Mesothelial cell of epicardium (in vitro differentiated cells): ENCODE data around the gene ZNF358. TPM values are rescaled to one million over a fixed set of nuclear protein-coding genes. Genes with fewer than 3 reads are reported as not detected.

ENCODE experiments used
- DNase-seq, 2 experiments: peaks; one replicate each; pipeline ENCODE4 v3.0.0; 2021; ENCODE audit warnings: low spot score in 2 of 2; ENCODE audit not compliant: unreplicated experiment in 2 of 2
- H3K27ac Mint-ChIP-seq: 2 replicates; pipeline ENCODE4 v1.8.0; 2021; ENCODE audit warnings: mixed read lengths
- H3K27me3 Mint-ChIP-seq: 2 replicates; pipeline ENCODE4 v1.8.0; 2021; ENCODE audit warnings: low read depth, mixed read lengths
- H3K36me3 Mint-ChIP-seq: 2 replicates; pipeline ENCODE4 v1.8.0; 2021; ENCODE audit warnings: mixed read lengths
- H3K4me1 Mint-ChIP-seq: 2 replicates; pipeline ENCODE4 v1.8.0; 2021; ENCODE audit warnings: mixed read lengths
- H3K4me3 Mint-ChIP-seq: 2 replicates; pipeline ENCODE4 v1.8.0; 2021; ENCODE audit warnings: mild to moderate bottlenecking, moderate library complexity, mixed read lengths
- H3K9me3 Mint-ChIP-seq: 2 replicates; pipeline ENCODE4 v1.8.0; 2021; ENCODE audit warnings: mixed read lengths
- CTCF ChIP-seq: fragments of 200-600 bp; sonication (generic); IDR thresholded peaks from one replicate; pipeline ENCODE4 v1.5.0; 2021; ENCODE audit warnings: antibody characterized with exemption; ENCODE audit not compliant: unreplicated experiment
- total RNA-seq: library from RNA; stranded (reverse); gene quantifications from 3 replicates; pipeline ENCODE4 v1.2.1, GENCODE V29; 2021

The ZNF358 gene
- total RNA-seq, 1 donor from 2014 or later, result 67.5 TPM

DNA sequence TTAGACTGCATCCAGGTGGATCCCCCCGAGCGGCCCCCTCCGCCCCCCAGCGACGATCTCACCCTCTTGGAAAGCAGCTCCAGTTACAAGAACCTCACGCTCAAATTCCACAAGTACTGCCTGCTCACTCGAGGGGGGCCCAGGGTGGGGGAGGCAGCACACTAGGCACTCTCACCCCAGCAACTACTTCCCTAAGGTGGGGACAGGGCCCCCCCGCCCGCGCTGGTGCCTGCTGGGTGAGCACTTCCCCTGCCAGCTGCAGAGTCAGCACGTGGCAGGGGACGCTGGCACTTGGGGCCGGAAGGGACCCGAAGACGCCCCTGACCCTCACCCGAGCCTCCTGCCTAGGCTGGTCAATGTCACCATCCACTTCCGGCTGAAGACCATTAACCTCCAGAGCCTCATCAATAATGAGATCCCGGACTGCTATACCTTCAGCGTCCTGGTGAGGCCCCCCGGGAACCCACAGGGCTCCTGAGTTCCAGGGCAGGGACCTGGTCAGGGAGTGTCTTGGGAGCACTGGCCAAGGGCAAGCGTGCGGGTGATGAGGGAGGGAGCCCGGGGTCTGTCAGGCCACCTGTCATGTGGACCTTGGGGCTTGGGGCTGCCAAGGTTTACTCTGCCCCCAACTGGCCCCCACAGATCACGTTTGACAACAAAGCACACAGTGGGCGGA lies 11.8 kb downstream of the ZNF358 start:
- Mint-ChIP-seq H3K4me3 (no peak overlapping the region), H3K27me3 (no peaks in the 10 kb centered on the region), H3K9me3 (no peaks in the 10 kb centered on the region), H3K4me1 (peaks cover 5% of the 10 kb centered on the region), H3K27ac (no peak overlapping the region), H3K36me3 (peaks cover 8% of the 10 kb centered on the region)
- TF ChIP-seq CTCF, result no peak
- no peak for DNase-seq

DNA sequence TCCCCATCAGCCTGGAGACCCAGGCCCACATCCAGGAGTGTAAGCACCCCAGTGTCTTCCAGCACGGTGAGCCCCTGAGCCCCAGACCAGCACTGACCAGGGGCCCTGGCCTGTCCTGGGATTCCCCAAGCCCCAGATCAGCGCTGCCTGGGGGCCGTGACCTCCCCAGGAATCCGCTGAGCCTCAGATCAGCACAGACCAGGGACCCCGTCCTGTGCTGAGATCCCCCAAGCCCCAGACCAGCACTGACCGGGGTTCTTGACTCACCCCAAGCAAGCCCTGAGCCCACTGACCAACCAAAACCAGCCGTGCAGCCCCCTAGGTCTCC lies 12.3 kb downstream of the ZNF358 start:
- Mint-ChIP-seq H3K27me3 (no peaks in the 10 kb centered on the region), H3K4me3 (no peak overlapping the region), H3K9me3 (no peaks in the 10 kb centered on the region), H3K27ac (no peak overlapping the region), H3K36me3 (peaks cover 8% of the 10 kb centered on the region), H3K4me1 (peaks cover 5% of the 10 kb centered on the region)
- DNase-seq, result no peak
- no peak for TF ChIP-seq CTCF

- Mint-ChIP-seq H3K36me3 (peaks cover 8% of the 10 kb centered on the region), H3K4me1 (no peaks in the 10 kb centered on the region), H3K4me3 (no peak overlapping the region), H3K27me3 (no peaks in the 10 kb centered on the region), H3K27ac (no peak overlapping the region), H3K9me3 (no peaks in the 10 kb centered on the region)
- DNase-seq, result no peak
- no peak for TF ChIP-seq CTCF
Measured at GRCh38 chr19:7528522-7529245, 12.8 kb downstream of the ZNF358 start.

DNA sequence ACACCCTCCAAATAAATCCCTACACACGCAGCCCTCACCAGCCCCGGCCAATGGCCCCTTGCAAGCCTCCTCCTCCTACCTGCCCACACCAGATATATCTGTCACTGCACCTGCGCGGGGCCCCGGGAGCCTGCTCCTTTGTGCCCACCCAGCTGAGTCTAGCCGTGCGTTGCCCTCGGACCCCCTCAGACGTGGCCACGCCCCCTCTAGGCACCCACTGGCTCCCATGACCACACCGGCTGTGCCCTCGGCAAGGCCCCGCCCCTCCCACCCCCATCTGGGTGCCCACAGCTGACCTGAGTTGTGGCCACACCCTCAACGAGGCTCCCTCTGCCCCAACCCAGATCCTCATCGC lies 13.3 kb downstream of the ZNF358 start:
- TF ChIP-seq CTCF, result no peak
- no peak for DNase-seq
- Mint-ChIP-seq H3K4me1 (no peaks in the 10 kb centered on the region), H3K27me3 (no peaks in the 10 kb centered on the region), H3K4me3 (no peak overlapping the region), H3K36me3 (peaks cover 8% of the 10 kb centered on the region), H3K27ac (no peak overlapping the region), H3K9me3 (no peaks in the 10 kb centered on the region)

- no peak overlapping the region for H3K27ac Mint-ChIP-seq
- no peaks in the 10 kb centered on the region for H3K4me1 Mint-ChIP-seq
- H3K4me3 Mint-ChIP-seq, result no peak overlapping the region
Measured at GRCh38 chr19:7529610-7530490, 13.9 kb downstream of the ZNF358 start.

More at GRCh38 chr19:7529610-7530490, 13.9 kb downstream of the ZNF358 start:
- no peak for DNase-seq
- Mint-ChIP-seq H3K36me3 (peaks cover 8% of the 10 kb centered on the region), H3K9me3 (no peaks in the 10 kb centered on the region), H3K27me3 (no peaks in the 10 kb centered on the region)
- TF ChIP-seq CTCF, result no peak
